HUES64 (cell line): ENCODE data around the gene KRTAP4-7.
"Not testable (repeated sequence)": the region's sequence is repeated elsewhere in the genome, so short reads cannot be mapped to it uniquely, and the experiment has no call there.

ENCODE experiments used
- H3K27ac ChIP-seq: 2 replicates; pipeline ENCODE4 v1.7.0; 2013; ENCODE audit warnings: low read depth, low read length, inconsistent platforms
- H3K27me3 ChIP-seq: 2 replicates; pipeline ENCODE4 v1.6.1; 2013; ENCODE audit warnings: mild to moderate bottlenecking, low read length; ENCODE audit not compliant: insufficient read depth
- H3K36me3 ChIP-seq: 2 replicates; pipeline ENCODE4 v1.6.1; 2013; ENCODE audit warnings: mild to moderate bottlenecking, low read length; ENCODE audit not compliant: insufficient read depth
- H3K4me1 ChIP-seq: 2 replicates; pipeline ENCODE4 v1.6.1; 2013; ENCODE audit warnings: mild to moderate bottlenecking, low read length, moderate library complexity; ENCODE audit not compliant: insufficient read depth
- H3K4me3 ChIP-seq: 2 replicates; pipeline ENCODE4 v1.5.1; 2013; ENCODE audit warnings: mild to moderate bottlenecking, low read length, moderate library complexity
- H3K9ac ChIP-seq: 2 replicates; pipeline ENCODE4 v1.6.1; 2013; ENCODE audit warnings: mild to moderate bottlenecking, low read depth, low read length
- H3K9me3 ChIP-seq: 2 replicates; pipeline ENCODE4 v1.6.1; 2013; ENCODE audit warnings: low read depth, low read length; ENCODE audit not compliant: insufficient read depth
- WGBS: fragments of 150-250, 120-280 bp; methylation state at CpG from one replicate; pipeline ENCODE4 v1.1.7; 2013; ENCODE audit warnings: missing lambda C conversion rate; 5-methylcytosine and 5-hydroxymethylcytosine counted together

Gene KRTAP4-7

GRCh38 chr17:41098481-41098880, 14.5 kb downstream of the KRTAP4-7 start:
- H3K9me3 ChIP-seq: 0 out of 2 replicates have a peak, but pooled peaks cover 3% of the 10 kb centered on the region
- WGBS: 94% methylated on average over 6 of the region's 6 CpGs
- H3K27me3 ChIP-seq: no peaks in the 10 kb centered on the region
- no peak overlapping the region for H3K9ac ChIP-seq
- no peak overlapping the region for H3K27ac ChIP-seq
- no peaks in the 10 kb centered on the region for H3K4me1 ChIP-seq
- H3K36me3 ChIP-seq: no peaks in the 10 kb centered on the region
- H3K4me3 ChIP-seq: no peak overlapping the region

- H3K27me3 ChIP-seq, H3K27ac ChIP-seq, H3K36me3 ChIP-seq, H3K4me1 ChIP-seq, H3K9me3 ChIP-seq, H3K4me3 ChIP-seq, H3K9ac ChIP-seq: not testable (repeated sequence)
- WGBS: 95% methylated on average over 7 of the region's 7 CpGs
These were observed 15.9 kb downstream of the KRTAP4-7 start for GRCh38 chr17:41099682-41100480.

- H3K4me3 ChIP-seq: no peak within 1 kb of the TSS
- H3K4me1 ChIP-seq: peaks cover 4% of the 10 kb centered on the region
- H3K36me3 ChIP-seq: no peaks in the 10 kb centered on the region
- WGBS: 61% methylated on average over 9 of the region's 10 CpGs
- H3K9ac ChIP-seq: no peak within 1 kb of the TSS
- no peak within 1 kb of the TSS for H3K27ac ChIP-seq
- H3K9me3 ChIP-seq: no peaks in the 10 kb centered on the region
- no peaks in the 10 kb centered on the region for H3K27me3 ChIP-seq
These were observed 17.8 kb downstream of the KRTAP4-7 start, which contains the start of gene KRTAP4-16 for GRCh38 chr17:41101586-41102259. KRTAP4-16 (minus strand) TSS chr17:41102209; CDS start chr17:41102209, 0 bp downstream.

GRCh38 chr17:41103896-41104295, 19.9 kb downstream of the KRTAP4-7 start:
- peaks cover 21% of the 10 kb centered on the region for H3K4me1 ChIP-seq
- no peaks in the 10 kb centered on the region for H3K9me3 ChIP-seq
- no peaks in the 10 kb centered on the region for H3K36me3 ChIP-seq
- no CpG with 5 or more reads among the region's 1 CpG for WGBS
- H3K27me3 ChIP-seq: no peaks in the 10 kb centered on the region
- no peak overlapping the region for H3K9ac ChIP-seq
- no peak overlapping the region for H3K27ac ChIP-seq
- H3K4me3 ChIP-seq: no peak overlapping the region

GRCh38 chr17:41104386-41105038, 20.6 kb downstream of the KRTAP4-7 start:
- H3K9me3 ChIP-seq, H3K9ac ChIP-seq, H3K27me3 ChIP-seq, H3K4me3 ChIP-seq, H3K27ac ChIP-seq, H3K36me3 ChIP-seq: not testable (repeated sequence)
- H3K4me1 ChIP-seq: peaks cover 21% of the 10 kb centered on the region
- 88% methylated on average over 2 of the region's 2 CpGs for WGBS

- H3K27ac ChIP-seq, H3K9ac ChIP-seq, H3K9me3 ChIP-seq, H3K27me3 ChIP-seq, H3K36me3 ChIP-seq, H3K4me3 ChIP-seq: not testable (repeated sequence)
- WGBS: 87% methylated on average over 10 of the region's 10 CpGs
- H3K4me1 ChIP-seq: peaks cover 21% of the 10 kb centered on the region
These were observed 21.4 kb downstream of the KRTAP4-7 start, which contains the start of gene KRTAP4-9 for GRCh38 chr17:41105347-41105746. KRTAP4-9 (plus strand) TSS chr17:41105389; CDS start chr17:41105389, 0 bp downstream.

- peak overlapping the region; percentile 41; the same call in 1 of the 2 replicates for H3K27ac ChIP-seq
- peaks cover 21% of the 10 kb centered on the region for H3K4me1 ChIP-seq
- H3K9ac ChIP-seq: no peak overlapping the region
- no peaks in the 10 kb centered on the region for H3K27me3 ChIP-seq
- H3K36me3 ChIP-seq: no peaks in the 10 kb centered on the region
- no peak overlapping the region for H3K4me3 ChIP-seq
- 100% methylated on average over 1 of the region's 1 CpG for WGBS
- H3K9me3 ChIP-seq: peaks cover 26% of the 10 kb centered on the region
These were observed 24.0 kb downstream of the KRTAP4-7 start for GRCh38 chr17:41107941-41108450.

GRCh38 chr17:41108728-41109386, 24.9 kb downstream of the KRTAP4-7 start:
- not testable (repeated sequence) for H3K4me3 ChIP-seq

GRCh38 chr17:41111151-41111885, 27.4 kb downstream of the KRTAP4-7 start:
- peaks cover 33% of the 10 kb centered on the region for H3K9me3 ChIP-seq
- no peaks in the 10 kb centered on the region for H3K27me3 ChIP-seq
- WGBS: 91% methylated on average over 1 of the region's 2 CpGs
- peaks cover 21% of the 10 kb centered on the region for H3K4me1 ChIP-seq
- no peak overlapping the region for H3K9ac ChIP-seq
- H3K27ac ChIP-seq: no peak overlapping the region
- no peak overlapping the region for H3K4me3 ChIP-seq
- H3K36me3 ChIP-seq: no peaks in the 10 kb centered on the region

More at GRCh38 chr17:41108728-41109386, 24.9 kb downstream of the KRTAP4-7 start:
- H3K27ac ChIP-seq, H3K9ac ChIP-seq, H3K36me3 ChIP-seq, H3K27me3 ChIP-seq: not testable (repeated sequence)
- Histone ChIP-seq H3K9me3 (peaks cover 30% of the 10 kb centered on the region), H3K4me1 (peaks cover 21% of the 10 kb centered on the region)
- 40% methylated on average over 1 of the region's 1 CpG for WGBS

- Histone ChIP-seq H3K4me1 (no peaks in the 10 kb centered on the region), H3K27me3 (no peaks in the 10 kb centered on the region), H3K9me3 (peaks cover 24% of the 10 kb centered on the region), H3K4me3 (no peak overlapping the region), H3K9ac (no peak overlapping the region), H3K36me3 (no peaks in the 10 kb centered on the region), H3K27ac (no peak overlapping the region)
- 87% methylated on average over 5 of the region's 5 CpGs for WGBS
These were observed 32.3 kb downstream of the KRTAP4-7 start for GRCh38 chr17:41116297-41116696.
